ENCODE measurements around the gene GFRA4.

- no peak for TF ChIP-seq EZH2 (IDR thresholded peaks at IDR 0.05)
- no peak for TF ChIP-seq POLR2AphosphoS5 (IDR thresholded peaks at IDR 0.05; ENCODE audit: borderline replicate concordance, low read depth, low read length)
- TF ChIP-seq FOXP2 (optimal IDR thresholded peaks at IDR 0.05; ENCODE audit: control extremely low read depth, extremely low read length, insufficient read depth) = no peak
Measured at GRCh38 chr20:3622406-3622805, 40.8 kb downstream of the GFRA4 start.

All from SK-N-MC (cell line).